Sigmoid colon (tissue), 4 donors: ENCODE data around the gene CD34.

Experiments used
- EP300 ChIP-seq, 4 donors: sonication (generic); formaldehyde crosslinking; IDR thresholded peaks; one replicate each; pipeline ENCODE4 v1.6.1; 2017; ENCODE audit warnings: antibody characterized with exemption in 4 of 4
- POLR2A ChIP-seq, 2 donors: fragments of 450-650 bp; IDR thresholded peaks; one replicate each; pipeline ENCODE4 v1.6.1; 2016; ENCODE audit warnings: antibody characterized with exemption in 2 of 2, mild to moderate bottlenecking in 2 of 2, moderate library complexity in 2 of 2
- POLR2AphosphoS5 ChIP-seq, 4 donors: sonication (generic); formaldehyde crosslinking; IDR thresholded peaks; one replicate each; pipeline ENCODE4 v1.6.1; 2017; ENCODE audit warnings: antibody characterized with exemption in 4 of 4
- TF ChIP-seq, protein P1 (sequence below), 4 experiments: fragments of 450-650 bp in 3 of 4; fragments of 200-600 bp in 1 of 4; IDR thresholded peaks; one replicate each; pipeline ENCODE4 v1.5.1; 2016 to 2019; ENCODE audit warnings: antibody characterized with exemption in 4 of 4, mild to moderate bottlenecking in 3 of 4, moderate library complexity in 2 of 4

GRCh38 chr1:207876131-207876530 lies 34.8 kb downstream of the CD34 start:
- TF ChIP-seq, protein P1, sequence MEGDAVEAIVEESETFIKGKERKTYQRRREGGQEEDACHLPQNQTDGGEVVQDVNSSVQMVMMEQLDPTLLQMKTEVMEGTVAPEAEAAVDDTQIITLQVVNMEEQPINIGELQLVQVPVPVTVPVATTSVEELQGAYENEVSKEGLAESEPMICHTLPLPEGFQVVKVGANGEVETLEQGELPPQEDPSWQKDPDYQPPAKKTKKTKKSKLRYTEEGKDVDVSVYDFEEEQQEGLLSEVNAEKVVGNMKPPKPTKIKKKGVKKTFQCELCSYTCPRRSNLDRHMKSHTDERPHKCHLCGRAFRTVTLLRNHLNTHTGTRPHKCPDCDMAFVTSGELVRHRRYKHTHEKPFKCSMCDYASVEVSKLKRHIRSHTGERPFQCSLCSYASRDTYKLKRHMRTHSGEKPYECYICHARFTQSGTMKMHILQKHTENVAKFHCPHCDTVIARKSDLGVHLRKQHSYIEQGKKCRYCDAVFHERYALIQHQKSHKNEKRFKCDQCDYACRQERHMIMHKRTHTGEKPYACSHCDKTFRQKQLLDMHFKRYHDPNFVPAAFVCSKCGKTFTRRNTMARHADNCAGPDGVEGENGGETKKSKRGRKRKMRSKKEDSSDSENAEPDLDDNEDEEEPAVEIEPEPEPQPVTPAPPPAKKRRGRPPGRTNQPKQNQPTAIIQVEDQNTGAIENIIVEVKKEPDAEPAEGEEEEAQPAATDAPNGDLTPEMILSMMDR (IDR thresholded peaks at IDR 0.05), result no peak
- no peak for TF ChIP-seq POLR2A (IDR thresholded peaks at IDR 0.05)
- no peak for TF ChIP-seq EP300 (IDR thresholded peaks at IDR 0.05)
- no peak for TF ChIP-seq POLR2AphosphoS5 (IDR thresholded peaks at IDR 0.05)
